ENCODE measurements around the gene ADGRA3.

DNA sequence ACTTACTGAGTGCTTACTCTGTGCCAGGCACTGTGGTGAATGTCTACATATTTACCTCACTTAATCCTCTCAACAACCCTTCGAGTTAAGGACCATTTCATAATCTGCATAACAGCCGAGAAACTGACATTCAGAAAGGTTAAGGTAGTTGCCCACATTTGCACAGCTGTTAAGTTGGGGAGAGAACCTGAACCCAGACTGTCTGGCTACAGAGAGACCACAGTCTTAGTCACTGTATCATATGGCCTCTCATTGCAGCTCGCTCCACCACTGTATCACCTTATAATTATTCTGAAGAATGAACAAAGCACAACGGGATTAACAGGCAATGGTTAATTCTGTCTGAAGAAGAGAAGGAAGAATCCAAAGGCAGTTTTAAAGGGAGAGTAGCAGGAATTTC is 98.5 kb downstream of the ADGRA3 start:
- TF ChIP-seq EZH2 (conservative IDR thresholded peaks at IDR 0.05; ENCODE audit: low read depth, low read length) (no peak), RXRA (CRISPR knock-in tag; IDR thresholded peaks at IDR 0.05) (no peak), NR1H2 (CRISPR knock-in tag; IDR thresholded peaks at IDR 0.05; ENCODE audit: borderline replicate concordance, low read depth) (no peak), RFX1 (IDR thresholded peaks at IDR 0.05) (no peak)
- TF ChIP-seq, protein P1, sequence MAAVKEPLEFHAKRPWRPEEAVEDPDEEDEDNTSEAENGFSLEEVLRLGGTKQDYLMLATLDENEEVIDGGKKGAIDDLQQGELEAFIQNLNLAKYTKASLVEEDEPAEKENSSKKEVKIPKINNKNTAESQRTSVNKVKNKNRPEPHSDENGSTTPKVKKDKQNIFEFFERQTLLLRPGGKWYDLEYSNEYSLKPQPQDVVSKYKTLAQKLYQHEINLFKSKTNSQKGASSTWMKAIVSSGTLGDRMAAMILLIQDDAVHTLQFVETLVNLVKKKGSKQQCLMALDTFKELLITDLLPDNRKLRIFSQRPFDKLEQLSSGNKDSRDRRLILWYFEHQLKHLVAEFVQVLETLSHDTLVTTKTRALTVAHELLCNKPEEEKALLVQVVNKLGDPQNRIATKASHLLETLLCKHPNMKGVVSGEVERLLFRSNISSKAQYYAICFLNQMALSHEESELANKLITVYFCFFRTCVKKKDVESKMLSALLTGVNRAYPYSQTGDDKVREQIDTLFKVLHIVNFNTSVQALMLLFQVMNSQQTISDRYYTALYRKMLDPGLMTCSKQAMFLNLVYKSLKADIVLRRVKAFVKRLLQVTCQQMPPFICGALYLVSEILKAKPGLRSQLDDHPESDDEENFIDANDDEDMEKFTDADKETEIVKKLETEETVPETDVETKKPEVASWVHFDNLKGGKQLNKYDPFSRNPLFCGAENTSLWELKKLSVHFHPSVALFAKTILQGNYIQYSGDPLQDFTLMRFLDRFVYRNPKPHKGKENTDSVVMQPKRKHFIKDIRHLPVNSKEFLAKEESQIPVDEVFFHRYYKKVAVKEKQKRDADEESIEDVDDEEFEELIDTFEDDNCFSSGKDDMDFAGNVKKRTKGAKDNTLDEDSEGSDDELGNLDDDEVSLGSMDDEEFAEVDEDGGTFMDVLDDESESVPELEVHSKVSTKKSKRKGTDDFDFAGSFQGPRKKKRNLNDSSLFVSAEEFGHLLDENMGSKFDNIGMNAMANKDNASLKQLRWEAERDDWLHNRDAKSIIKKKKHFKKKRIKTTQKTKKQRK (IDR thresholded peaks at IDR 0.05; ENCODE audit: low read length): no peak
- TF ChIP-seq, protein P2, sequence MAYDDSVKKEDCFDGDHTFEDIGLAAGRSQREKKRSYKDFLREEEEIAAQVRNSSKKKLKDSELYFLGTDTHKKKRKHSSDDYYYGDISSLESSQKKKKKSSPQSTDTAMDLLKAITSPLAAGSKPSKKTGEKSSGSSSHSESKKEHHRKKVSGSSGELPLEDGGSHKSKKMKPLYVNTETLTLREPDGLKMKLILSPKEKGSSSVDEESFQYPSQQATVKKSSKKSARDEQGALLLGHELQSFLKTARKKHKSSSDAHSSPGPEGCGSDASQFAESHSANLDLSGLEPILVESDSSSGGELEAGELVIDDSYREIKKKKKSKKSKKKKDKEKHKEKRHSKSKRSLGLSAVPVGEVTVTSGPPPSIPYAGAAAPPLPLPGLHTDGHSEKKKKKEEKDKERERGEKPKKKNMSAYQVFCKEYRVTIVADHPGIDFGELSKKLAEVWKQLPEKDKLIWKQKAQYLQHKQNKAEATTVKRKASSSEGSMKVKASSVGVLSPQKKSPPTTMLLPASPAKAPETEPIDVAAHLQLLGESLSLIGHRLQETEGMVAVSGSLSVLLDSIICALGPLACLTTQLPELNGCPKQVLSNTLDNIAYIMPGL (CRISPR knock-in tag; IDR thresholded peaks at IDR 0.05; ENCODE audit: borderline replicate concordance in 1 of 2, low read depth in 1 of 2): no peak
